HG02938 (cell line): Measurements from ENCODE around the gene MCTP1.
"Not testable (repeated sequence)": the region's sequence is repeated elsewhere in the genome, so short reads cannot be mapped to it uniquely, and the experiment has no call there.

Experiments used
- ATAC-seq: cut with Tn5 transposase; IDR thresholded peaks from one replicate; pipeline ENCODE4 v1.9.1; 2021; ENCODE audit warnings: mild to moderate bottlenecking, moderate library complexity; ENCODE audit not compliant: unreplicated experiment

The MCTP1 gene

DNA sequence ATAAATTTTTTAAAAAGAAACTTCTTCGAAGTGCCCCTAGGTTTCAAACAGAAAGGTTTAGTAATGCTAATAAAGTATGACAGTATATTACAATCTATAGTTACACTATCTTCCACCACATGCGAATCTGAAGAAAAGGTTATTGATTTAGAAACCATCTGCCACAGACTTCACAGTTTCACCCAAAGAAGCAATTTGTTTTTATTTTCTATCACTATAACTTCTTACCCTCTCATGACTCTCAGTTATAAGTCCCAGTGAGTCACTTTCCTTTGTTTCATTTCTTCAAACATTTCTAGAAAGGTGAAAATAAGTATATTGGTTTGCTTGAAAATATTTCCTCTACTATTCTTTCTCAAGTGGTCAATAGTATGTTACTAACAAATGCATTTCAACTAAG, 93.6 kb downstream of the MCTP1 start:
- ATAC-seq, result peak; percentile 98

DNA sequence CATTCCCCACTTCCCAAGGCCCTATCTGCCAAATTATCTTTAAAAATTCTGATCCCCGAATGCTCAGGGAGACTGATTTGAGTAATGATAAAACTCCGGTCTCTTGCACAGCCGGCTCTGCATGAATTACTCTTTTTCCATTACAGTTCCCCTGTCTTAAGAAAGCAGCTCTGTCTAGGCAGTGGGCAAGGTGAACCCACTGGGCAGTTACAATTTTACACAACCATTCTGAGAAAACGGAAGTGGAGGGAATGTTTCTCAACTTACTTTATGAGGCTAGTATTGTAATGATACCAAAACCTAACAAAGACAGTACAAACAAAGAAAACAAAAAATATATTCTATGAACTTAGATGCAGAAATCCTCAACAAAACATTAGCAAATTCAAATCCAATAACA, 100.0 kb downstream of the MCTP1 start:
- ATAC-seq, result no peak

DNA sequence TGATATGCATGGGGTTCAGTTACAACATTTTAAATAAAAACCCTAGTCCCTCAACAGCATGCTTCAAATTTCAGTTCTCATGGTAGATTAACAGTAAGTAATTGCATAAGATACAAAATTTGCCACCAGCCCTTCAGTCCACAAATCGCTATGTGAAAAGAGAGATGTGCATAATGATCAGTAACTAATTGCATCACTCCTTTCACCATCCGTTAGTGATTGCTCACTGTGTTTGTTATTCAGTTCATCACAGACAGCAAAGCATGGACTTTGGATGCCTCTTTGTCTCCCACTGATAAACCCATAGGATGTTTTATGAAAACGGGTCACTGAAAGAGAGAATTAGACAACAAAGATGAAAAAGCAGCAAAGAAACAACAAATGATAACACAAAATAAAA, 103.2 kb downstream of the MCTP1 start:
- no peak for ATAC-seq

DNA sequence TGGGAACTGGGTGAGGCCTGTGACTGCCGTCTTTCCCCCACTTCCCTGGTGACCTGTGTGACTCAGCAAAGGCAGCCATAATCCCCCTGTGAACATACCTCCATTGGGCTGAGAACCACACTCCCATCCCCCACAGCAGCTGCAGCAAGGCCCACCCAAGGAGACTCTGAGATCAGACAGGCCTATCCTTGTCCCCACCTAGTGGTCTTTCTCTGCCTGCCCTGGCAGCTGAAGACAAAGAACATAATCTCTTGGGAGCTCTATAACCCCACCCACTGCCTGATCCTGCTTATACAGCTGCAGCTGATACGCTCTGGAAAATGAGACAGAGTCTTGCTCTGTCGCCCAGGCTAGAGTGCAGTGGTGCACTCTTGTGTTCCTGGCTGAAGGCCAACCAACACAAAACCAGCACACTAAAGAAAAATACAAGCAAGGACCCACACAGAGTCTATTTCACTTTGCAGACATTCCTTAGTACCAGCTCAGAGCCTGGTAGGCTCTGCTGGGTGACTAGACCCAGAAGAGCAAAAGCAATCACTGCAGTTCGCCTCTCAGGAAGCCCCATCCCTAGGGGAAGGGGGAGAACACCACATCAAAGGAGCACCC, 106.7 kb downstream of the MCTP1 start:
- no peak for ATAC-seq

DNA sequence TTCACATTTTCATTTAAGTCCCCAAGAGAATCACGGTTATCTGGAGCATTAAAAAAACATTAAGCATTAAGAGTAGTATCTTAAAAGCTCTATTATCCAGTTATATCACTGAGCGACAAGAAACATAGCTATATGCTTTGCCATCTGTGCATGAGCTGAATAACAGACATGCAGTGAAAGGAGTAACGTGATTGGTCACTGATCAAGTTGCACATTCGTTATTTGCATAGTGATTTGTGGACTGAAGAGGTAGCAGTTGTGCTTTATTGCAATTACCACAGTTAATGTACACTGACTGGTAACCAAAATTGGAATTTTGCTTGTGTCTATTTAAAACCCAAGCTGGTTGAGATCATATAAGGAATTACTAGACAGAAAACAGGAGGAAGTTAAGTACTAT, 107.4 kb downstream of the MCTP1 start:
- no peak for ATAC-seq

DNA sequence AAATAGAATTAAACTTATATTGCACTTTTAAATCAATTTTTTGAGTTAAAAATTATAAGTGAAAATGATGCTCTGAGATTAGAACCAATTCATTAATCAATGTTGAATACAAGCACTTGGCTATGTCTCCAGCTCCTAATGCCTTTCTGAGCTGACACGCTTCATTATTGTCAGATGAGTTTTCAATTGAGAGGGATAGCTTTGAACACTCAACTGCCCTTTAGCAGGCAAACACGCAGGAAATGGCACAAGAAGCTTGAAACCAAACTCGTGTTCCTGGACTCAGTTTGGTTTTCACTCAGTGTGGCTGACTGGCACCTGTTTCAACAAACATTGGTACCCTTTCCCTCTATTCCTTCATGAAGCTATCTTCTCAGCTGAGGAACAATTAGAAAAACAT, 109.8 kb downstream of the MCTP1 start:
- no peak for ATAC-seq

DNA sequence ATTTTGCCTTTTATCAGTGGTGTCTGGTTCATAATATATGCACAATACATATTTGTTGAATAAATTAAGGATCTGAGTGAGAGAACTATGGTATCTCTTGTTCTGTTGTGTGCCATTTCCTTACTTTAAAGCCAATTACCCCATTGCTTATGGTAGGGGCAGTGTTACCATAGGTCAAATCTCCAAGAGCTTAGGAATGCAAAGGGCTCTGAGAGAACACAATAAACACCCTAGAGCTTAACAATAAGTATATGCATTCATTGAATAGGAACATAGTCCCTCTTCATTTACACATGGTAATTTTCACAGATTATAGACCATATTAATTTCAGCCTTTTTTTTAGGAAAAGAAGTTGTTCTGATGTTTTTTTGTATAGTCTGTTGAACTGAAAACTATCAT, 112.2 kb downstream of the MCTP1 start:
- ATAC-seq, result no peak

DNA sequence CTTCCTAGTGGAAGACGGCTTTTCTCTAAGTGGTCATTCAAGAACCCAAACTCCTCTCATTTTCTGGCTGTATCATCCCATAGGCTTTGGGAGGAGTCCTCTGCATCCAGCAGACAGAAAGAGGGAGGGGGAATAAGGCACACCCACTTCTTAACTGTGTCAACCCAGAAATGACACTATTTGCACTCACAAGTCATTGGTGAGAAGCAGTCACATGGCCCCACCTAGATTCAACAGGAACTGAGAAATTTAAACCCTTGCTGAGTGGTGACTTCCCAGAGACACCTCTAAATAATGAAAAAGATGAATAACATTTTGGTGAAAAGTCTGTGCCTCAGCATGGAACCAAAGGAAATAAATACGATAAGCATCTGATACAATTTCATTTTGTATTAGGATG, 120.0 kb downstream of the MCTP1 start:
- ATAC-seq, result no peak

DNA sequence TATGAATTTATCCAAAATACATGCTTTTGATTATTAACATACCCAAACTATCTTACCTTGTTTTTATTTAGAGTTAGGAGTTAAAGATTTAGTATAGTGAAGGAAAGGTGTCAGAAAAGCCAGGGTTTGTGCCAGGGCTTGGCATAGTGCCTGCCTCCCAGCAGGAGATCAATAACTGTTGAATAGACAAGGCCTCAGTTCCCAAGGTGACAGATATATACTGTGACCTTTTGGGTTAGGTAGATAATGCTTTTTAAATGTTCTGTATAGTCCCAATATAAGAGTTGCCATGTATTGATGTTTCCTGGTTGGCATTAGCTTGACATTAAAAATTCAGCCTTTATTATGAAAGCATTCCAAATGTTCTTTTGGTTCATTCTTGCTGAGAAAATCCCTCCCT, 121.8 kb downstream of the MCTP1 start:
- ATAC-seq, result no peak

DNA sequence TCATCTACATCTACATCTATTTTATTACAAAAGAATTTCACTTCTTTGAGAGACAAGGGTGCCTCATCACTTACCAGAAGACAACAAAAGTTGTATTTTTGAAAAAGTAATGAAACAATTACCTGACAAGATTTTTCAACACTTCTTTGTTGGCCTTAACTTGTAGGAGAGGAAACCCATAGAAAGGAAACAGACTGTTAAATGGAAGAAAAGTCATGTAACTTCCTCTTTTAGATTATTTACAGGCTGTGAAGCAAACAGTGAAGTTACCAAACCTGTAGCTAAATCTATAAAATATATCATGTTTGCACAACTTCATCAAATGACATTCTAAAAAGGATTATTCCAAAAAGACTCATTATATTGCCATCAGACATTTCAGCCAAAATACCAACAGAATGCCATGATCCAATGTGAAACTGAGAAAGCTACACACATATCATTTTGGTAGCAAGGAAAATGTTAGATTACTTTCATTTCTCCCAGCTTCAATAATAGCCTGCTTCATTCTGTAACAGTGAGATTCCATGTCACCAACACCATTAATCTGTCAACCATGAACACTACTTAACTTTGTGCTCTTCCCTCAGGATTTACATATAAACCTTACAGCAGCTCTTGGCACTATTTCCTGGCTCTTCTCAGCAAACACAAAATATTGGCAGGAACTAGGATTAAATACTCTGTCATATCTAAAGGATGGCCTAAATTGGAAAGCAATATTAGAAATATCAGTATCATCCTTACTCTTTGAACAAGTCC, 122.5 kb downstream of the MCTP1 start:
- ATAC-seq, result no peak

DNA sequence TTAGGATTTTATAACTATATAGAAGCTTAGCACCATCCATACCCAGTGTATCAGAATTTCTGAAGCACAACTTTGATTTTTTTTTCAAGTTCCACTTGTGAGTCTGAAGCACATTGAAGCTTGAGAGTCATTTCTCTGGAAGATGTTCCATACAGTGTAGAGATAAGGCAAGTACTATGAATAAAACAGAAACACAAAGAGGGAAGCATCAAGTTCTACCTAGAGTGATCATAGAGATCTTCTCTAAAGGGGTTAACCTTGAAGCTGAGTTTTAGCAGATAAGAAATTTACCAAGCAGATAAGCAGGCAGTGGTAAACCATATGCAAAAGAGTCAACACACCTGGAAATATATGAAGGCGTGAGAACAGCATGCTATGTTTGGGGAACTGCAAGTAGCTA, 125.3 kb downstream of the MCTP1 start:
- ATAC-seq, result no peak

DNA sequence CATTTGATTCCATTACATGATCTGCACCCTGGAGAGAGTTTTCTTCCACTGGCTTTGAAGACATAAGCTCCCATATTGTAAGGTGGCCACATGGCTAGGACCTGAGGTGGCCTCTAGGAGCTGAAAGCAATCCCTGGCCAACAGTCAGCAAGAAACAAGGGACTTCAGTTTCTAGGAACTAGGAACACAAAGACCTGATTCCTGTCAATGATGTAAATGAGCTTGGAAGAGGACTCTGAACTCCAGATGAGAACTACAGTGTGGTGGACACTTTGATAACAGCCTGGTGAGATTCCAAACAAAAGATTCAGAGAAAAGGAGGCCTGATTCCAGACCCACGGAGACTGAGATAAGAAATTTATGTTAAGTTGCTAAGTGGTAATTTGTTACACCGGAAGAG, 129.0 kb downstream of the MCTP1 start:
- no peak for ATAC-seq

DNA sequence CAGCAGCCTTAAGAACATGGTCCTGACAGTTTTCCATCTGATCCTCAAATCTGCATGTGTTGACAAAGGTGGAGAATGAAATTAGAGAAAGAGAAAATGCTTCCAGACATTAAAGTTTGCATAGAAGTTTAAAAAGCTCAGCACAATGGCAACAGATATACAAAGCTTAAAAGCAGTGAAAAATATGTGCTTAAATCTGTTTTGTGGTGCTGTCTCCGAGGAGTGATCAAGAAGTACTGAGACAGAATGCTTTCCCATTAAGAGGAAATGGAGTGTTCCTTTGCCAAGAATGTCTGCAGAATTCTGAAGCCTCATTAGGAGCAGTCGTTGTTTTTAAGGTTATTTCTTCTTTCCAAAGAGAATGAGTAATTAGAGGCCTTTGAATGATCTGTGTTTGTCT, 131.4 kb downstream of the MCTP1 start:
- no peak for ATAC-seq

DNA sequence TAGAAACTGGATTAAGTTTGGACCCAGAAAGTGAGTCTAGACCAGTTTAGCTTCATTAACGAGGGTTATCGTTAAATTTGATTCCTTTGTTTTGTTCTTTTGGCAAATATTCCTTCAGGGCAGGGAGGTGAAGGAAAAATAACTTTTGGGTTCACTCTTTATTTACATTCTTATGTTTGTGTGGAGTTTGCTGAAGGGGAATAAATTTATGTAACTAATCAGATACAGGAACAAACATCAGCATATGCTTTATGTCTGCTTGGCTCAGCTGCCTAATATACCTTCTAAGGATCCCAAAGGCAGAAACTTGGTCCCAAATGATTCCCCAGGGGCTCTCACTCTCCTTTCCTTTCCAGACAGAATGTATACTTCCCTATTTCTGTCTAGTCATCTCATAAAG, 132.4 kb downstream of the MCTP1 start:
- ATAC-seq, result no peak

DNA sequence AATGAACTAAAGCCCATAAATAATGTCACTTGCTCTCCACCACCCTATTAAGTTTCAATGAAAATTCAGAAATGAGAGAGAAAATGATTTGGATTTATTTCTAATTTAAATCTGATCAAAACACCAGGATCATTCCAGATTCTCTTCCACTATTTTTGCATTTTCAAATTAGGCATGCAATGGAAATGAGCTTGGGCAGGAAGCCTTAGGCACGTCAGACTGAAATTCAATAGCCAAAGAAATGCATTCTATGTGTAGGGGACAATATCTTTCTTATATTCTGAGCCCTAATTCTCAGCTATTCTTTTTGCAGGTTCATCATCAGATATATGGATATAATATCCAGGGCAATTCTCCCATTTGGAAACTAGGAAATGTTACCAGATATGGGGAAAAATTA, 132.8 kb downstream of the MCTP1 start:
- ATAC-seq, result no peak

DNA sequence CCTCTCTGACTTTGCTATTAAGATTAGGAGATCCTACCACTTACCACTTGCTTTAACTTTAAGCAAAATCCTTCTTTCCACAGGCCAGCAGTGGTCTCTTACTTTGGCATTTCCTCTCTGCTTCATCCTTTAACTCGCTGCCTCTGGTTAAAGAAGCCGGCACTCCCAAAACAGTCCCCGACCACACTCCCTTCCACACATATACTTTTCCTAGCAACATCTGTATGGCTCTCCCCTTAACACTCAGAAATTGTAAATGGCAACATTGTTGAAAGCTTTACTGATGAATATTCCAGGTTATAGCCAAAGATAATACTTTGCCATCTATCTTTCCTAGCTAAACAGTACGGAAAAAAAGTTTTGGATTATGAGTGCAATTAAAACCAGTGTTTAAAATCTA, 133.2 kb downstream of the MCTP1 start:
- no peak for ATAC-seq

DNA sequence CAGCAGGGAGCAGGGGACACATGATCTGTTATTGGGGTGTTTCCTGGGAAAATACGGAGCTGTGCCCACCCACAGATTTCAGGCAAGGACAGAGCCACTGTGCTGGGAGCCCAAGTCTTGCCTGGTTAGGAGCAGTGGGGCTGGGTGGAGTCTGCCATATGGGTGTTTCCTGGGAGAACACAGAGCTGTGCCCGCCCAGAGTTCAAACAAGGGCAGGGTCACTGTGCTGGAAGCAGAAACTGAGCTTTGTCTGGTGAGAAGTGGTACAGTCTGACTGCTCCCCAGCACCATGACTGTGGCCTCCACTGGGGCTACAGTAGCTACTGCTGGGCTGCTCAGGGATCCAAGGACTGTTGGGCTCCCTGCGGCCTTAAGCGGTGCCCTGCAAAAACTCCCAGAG, 135.5 kb downstream of the MCTP1 start:
- no peak for ATAC-seq

DNA sequence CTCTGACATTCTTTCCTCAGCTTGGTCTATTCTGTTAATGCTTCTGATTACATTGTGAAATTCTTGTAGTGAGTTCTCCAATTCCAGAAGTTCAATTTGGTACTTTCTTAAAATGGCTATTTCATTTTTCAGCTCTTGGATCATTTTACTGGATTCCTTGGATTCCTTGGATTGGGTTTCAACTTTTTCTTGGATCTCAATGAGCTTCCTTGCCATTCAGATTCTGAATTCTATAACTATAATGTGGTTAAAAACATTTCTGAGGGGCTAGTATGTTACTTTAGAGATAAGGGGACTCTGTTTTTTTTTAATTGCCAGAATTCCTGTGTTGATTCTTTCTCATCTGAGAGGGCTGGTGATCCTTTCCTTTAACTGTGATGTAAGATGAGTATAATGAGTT, 136.4 kb downstream of the MCTP1 start:
- ATAC-seq, result no peak

DNA sequence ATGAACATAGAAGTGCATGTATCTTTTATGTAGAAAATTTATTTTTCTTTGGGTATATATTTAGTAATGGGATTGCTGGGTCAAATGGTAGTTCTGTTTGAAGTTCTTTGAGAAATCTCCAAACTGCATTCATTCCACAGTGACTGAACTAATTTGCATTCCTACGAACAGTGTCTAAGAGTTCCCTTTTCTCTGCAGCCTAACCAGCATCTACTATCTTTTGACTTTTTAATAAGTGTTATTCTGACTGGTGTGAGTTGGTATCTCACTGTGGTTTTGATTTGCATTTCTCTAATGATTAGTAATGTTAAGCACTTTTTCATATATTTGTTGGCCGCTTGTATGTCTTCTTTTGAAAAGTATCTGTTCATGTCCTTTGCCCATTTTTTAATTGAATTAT, 141.0 kb downstream of the MCTP1 start:
- ATAC-seq, result not testable (repeated sequence)

DNA sequence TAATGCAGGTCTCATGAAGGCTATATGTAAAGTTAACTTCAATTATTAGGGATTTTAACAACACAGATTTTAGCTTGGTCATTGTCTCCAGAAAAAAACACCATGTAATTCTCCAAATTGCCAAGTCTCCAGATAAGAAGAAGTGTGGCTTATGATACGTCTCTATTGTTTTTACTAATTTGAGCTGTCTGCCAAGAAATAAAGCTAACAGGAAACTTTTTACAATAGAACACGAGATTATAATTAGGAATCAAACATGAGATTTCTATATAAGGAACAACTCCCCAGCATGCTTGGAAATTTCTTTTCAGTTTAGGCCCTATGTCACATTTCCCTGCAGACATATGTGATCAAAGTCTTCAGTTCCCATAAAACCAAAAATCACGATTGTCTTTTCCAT, 142.7 kb downstream of the MCTP1 start:
- no peak for ATAC-seq

DNA sequence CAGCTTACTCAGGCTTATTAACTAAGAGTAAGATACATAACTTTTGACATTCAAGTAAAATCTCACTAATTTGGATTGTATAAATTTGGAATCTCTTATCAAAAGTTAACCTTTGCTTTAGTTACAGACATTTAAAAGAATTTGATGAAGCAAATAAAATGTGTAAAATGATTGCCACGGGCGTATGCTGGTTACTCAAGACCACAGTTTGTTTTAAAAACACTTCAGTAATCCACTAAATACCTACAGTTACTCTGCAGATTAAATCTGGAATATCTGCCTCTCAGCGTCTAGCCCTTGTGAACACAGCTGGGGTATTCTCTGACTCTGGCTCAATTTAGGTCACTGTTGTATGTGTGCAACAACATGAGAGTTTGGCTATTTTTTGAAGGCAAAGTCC, 143.8 kb downstream of the MCTP1 start:
- no peak for ATAC-seq

DNA sequence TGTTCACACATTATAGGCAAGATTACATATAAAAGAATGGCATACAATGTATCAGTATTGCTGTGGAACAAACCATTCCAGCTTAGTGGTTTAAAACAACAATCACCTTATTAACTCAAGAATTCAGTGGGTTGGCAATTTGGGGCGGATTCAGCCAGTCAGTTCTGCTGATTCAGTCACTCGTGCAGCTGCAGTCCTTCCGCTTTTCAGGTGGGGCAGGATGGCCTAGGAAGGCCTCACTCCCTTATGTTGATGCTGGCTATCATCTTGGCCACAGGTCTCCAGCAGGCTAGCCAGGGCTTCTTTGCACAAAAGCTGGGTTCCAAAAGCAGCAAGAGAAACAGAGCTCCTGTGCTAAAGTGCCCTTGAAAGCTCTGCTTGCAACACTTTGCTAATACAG, 150.6 kb downstream of the MCTP1 start:
- ATAC-seq, result no peak

DNA sequence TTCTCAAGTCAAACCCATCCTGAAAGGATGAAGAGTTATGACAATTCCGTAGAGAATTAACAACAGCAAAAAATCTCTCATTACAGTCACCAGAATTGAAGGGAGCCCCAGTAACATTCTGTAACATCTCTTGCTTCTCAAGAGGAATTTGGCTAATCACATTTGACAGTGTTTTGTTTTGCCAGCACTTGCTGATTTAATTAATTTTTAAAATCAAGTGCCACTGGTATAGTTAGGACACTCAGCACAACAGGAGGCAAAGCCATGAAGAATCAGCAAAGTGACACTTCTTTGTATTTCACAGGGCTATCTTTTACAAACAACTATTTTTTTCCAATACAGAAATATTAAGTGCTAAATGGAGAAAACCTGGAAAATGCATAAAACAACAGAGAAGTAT, 152.8 kb downstream of the MCTP1 start:
- ATAC-seq, result no peak
